ENCODE data around the gene MTTP.

DNA sequence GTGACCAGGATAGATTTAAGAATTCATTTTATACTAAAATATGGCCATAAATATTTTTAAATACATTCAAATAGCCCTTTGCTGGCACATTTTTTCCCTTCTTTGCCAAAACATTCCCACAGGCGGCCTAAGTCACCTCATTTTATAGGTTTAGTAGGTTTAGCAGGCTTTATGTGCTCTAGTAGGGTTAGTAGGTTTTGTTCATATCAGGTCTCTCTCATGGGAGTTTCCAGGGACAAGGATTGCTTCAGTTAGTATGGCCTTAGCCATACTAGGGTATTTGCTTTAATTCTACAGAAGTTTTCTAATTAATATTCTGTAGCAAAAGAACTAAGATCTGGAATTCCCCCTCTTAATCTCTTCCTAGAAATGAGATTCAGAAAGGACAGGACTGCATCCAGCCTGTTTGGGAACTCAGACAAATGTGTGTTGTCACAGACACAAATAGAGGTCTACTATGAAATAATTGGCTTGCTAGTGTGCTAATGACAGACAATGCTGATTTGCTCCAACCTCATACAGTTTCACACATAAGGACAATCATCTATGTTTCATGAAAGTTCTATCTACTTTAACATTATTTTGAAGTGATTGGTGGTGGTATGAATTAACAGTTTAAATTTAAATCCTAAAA is 772 bp upstream of the MTTP start:
- TF ChIP-seq CTCF (conservative IDR thresholded peaks at IDR 0.05) (no peak), ZFX (IDR thresholded peaks at IDR 0.05) (no peak)
